Measurements from ENCODE around the gene CENPW.

CENPW gene

GRCh38 chr6:126333729-126334128, 6.2 kb upstream of the CENPW start (continued):
- TF ChIP-seq ZBTB11 (tag by site-specific recombination; conservative IDR thresholded peaks at IDR 0.05; ENCODE audit: low read depth), result no peak

- H3K9me3 ChIP-seq (ENCODE audit: control insufficient read depth, insufficient read depth, low read depth, low read length), result no peaks in the 10 kb centered on the region
- TF ChIP-seq ZNF560 (tag by site-specific recombination; IDR thresholded peaks at IDR 0.05; ENCODE audit: borderline replicate concordance) (no peak), ELK4 (IDR thresholded peaks at IDR 0.05; ENCODE audit: borderline replicate concordance, low read depth, low read length) (no peak), ZNF776 (tag by site-specific recombination; IDR thresholded peaks at IDR 0.05; ENCODE audit: borderline replicate concordance) (no peak), ZNF26 (tag by site-specific recombination; IDR thresholded peaks at IDR 0.05) (no peak), ZBTB21 (tag by site-specific recombination; IDR thresholded peaks at IDR 0.05) (no peak), TSHZ1 (tag by site-specific recombination; IDR thresholded peaks at IDR 0.05; ENCODE audit: borderline replicate concordance) (no peak), ZNF501 (tag by site-specific recombination; IDR thresholded peaks at IDR 0.05) (no peak), ZXDB (tag by site-specific recombination; IDR thresholded peaks at IDR 0.05) (no peak), BCL11B (tag by site-specific recombination; IDR thresholded peaks at IDR 0.05; ENCODE audit: low read depth) (no peak)
- H3K36me3 ChIP-seq (ENCODE audit: control insufficient read depth in 2 of 2, insufficient read depth in 1 of 2, low read length in 2 of 2), result no peaks in the 10 kb centered on the region
- no peaks in the 10 kb centered on the region for H3K4me1 ChIP-seq (ENCODE audit: control insufficient read depth, insufficient read depth, low read length)
- no peak overlapping the region for H3K27ac ChIP-seq (ENCODE audit: extremely low read depth, low read depth, low read length)
- H3K4me3 ChIP-seq (ENCODE audit: low read depth, low read length), result no peak overlapping the region
- CTCF ChIA-PET, result no interaction called here
- POLR2A ChIA-PET, result no interaction called here
Observed at GRCh38 chr6:126335210-126335609, 4.7 kb upstream of the CENPW start.

- ChIA-PET POLR2A (no interaction called here), CTCF (no interaction called here)
- Histone ChIP-seq H3K36me3 (ENCODE audit: control insufficient read depth in 2 of 2, insufficient read depth in 1 of 2, low read length in 2 of 2) (no peaks in the 10 kb centered on the region), H3K4me1 (ENCODE audit: control insufficient read depth, insufficient read depth, low read length) (peaks cover 9% of the 10 kb centered on the region; the same call in 1 of the 2 replicates), H3K4me3 (ENCODE audit: low read depth, low read length) (no peak overlapping the region), H3K27ac (ENCODE audit: extremely low read depth, low read depth, low read length) (no peak overlapping the region), H3K9me3 (ENCODE audit: control insufficient read depth, insufficient read depth, low read depth, low read length) (no peaks in the 10 kb centered on the region)
- no peak for TF ChIP-seq ZNF416 (tag by site-specific recombination; IDR thresholded peaks at IDR 0.05)
Observed at GRCh38 chr6:126337323-126337722, 2.6 kb upstream of the CENPW start.
